KBM-7 (cell line): Measurements from ENCODE around the gene SPIRE1.

Experiments used
- DNase-seq: peaks from one replicate; pipeline ENCODE4 v3.0.0-alpha.2; 2015
- in situ Hi-C: fragments of 300-500 bp; cut with MboI; formaldehyde crosslinking; loops from 2 replicates; pipeline ENCODE4 v1.14.3; 2020; ENCODE audit warnings: low sequenced_read_pairs, low pct_unique_long_range_greater_than_20kb, mixed read lengths

The SPIRE1 gene

GRCh38 chr18:12608301-12608700 is 49.6 kb downstream of the SPIRE1 start:
- no peak for DNase-seq
- in situ Hi-C loops: no loop called here

GRCh38 chr18:12606592-12607315 is 51.2 kb downstream of the SPIRE1 start:
- DNase-seq: peak; percentile 34
- in situ Hi-C loops: no loop called here

GRCh38 chr18:12604445-12605007 is 53.4 kb downstream of the SPIRE1 start:
- DNase-seq: no peak
- in situ Hi-C loops: no loop called here

- DNase-seq: no peak
Measured at GRCh38 chr18:12599966-12600365, 57.9 kb downstream of the SPIRE1 start.

GRCh38 chr18:12599543-12599942 is 58.4 kb downstream of the SPIRE1 start:
- DNase-seq: no peak
- in situ Hi-C loops: no loop called here

More at GRCh38 chr18:12599966-12600365, 57.9 kb downstream of the SPIRE1 start:
- in situ Hi-C loops: no loop called here

- peak; percentile 51 for DNase-seq
- in situ Hi-C loops: no loop called here
Measured at GRCh38 chr18:12598181-12598930, 59.6 kb downstream of the SPIRE1 start.

GRCh38 chr18:12597760-12598159 is 60.1 kb downstream of the SPIRE1 start:
- DNase-seq: no peak
- in situ Hi-C loops: no loop called here

GRCh38 chr18:12595571-12596255 is 62.2 kb downstream of the SPIRE1 start:
- DNase-seq: peak; percentile 52
- in situ Hi-C loops: no loop called here

- no peak for DNase-seq
- in situ Hi-C loops: no loop called here
Measured at GRCh38 chr18:12593866-12594265, 64.0 kb downstream of the SPIRE1 start.

- in situ Hi-C loops: no loop called here
- DNase-seq: no peak
Measured at GRCh38 chr18:12592597-12593127, 65.2 kb downstream of the SPIRE1 start.

- DNase-seq: no peak
- in situ Hi-C loops: no loop called here
Measured at GRCh38 chr18:12589448-12589847, 68.5 kb downstream of the SPIRE1 start.

- in situ Hi-C loops: no loop called here
- DNase-seq: no peak
Measured at GRCh38 chr18:12586956-12587355, 71.0 kb downstream of the SPIRE1 start.

GRCh38 chr18:12585218-12585617 is 72.7 kb downstream of the SPIRE1 start:
- DNase-seq: no peak
- in situ Hi-C loops: no loop called here

GRCh38 chr18:12580630-12581342 is 77.1 kb downstream of the SPIRE1 start:
- no peak for DNase-seq
- in situ Hi-C loops: no loop called here

- DNase-seq: no peak
- in situ Hi-C loops: no loop called here
Measured at GRCh38 chr18:12579775-12580174, 78.1 kb downstream of the SPIRE1 start.

GRCh38 chr18:12577848-12578247 is 80.1 kb downstream of the SPIRE1 start:
- in situ Hi-C loops: no loop called here
- no peak for DNase-seq

GRCh38 chr18:12574494-12575185 is 83.3 kb downstream of the SPIRE1 start:
- DNase-seq: no peak
- in situ Hi-C loops: no loop called here

- in situ Hi-C loops: no loop called here
- DNase-seq: no peak
Measured at GRCh38 chr18:12571630-12572029, 86.3 kb downstream of the SPIRE1 start.
